GM18873 (cell line): ENCODE measurements around the gene BRAF.
"Not testable (repeated sequence)": the region's sequence is repeated elsewhere in the genome, so short reads cannot be mapped to it uniquely, and the experiment has no call there.

Source experiments
- ATAC-seq: cut with Tn5 transposase; IDR thresholded peaks from one replicate; pipeline ENCODE4 v1.9.1; 2021; ENCODE audit warnings: mild to moderate bottlenecking, moderate library complexity, moderate number of reproducible peaks; ENCODE audit not compliant: unreplicated experiment, low FRiP score

The BRAF gene

GRCh38 chr7:140671966-140672365 lies 252.8 kb downstream of the BRAF start:
- no peak for ATAC-seq

DNA sequence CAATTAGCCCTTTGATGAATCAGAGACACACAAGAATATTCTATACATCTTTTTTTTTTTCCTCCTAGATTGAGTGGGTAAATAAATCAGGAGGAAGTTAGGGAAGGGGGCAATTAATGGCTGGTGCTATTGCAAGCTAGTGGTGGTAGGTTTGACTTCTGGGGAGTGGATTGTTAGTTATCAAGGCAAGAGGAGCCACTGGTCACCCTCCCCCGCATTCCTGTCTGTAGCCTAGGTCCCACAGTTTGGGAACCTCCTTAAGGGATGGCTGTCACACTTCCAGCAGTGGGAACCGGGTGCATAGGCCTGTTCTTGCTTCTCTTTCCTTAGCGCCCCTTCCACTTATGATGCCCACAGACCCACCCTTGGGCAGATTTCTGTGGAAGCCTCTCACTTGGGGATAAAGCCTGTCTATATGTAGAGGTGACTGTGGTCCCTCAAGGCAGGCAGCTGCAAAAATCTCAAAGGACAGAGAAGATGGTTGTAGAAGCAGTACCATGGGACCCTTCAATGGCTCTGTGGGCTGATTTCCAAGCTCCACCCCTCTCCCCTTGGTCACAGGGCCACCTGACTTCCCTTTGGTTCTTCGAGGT lies 254.3 kb downstream of the BRAF start:
- no peak for ATAC-seq

- not testable (repeated sequence) for ATAC-seq
Measured at GRCh38 chr7:140669862-140670261, 254.9 kb downstream of the BRAF start.

DNA sequence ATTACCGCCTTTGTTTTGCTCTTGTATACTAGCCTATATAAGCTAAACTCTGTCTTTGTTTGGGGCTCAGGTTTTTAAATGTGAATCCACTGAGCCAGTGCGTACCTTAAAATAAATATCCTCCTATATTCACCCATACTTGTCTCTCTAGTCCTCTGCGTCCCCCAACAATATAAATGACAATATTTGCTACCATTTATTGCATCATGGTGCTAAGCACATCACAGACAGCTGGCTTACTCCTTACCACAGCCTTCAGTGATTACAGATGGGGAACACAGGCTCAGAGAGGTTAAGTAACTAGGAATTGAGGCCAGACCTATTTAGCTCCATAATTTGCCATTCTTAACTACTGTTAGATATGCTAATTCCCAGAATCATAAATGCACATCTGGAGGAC lies 255.4 kb downstream of the BRAF start:
- no peak for ATAC-seq
